T-helper 2 cell treated with Interferon-gamma antibody and Interleukin-4, amounts not matched to agents 5 μg/mL and 100 μg/mL, for 36 hours (primary cell): ENCODE measurements around the gene PRR5L.
"Not testable (repeated sequence)": the region's sequence is repeated elsewhere in the genome, so short reads cannot be mapped to it uniquely, and the experiment has no call there.

Experiments used
- DNase-seq: peaks from one replicate; pipeline ENCODE4 v3.0.0; 2021; ENCODE audit warnings: low spot score
- H3K27ac Mint-ChIP-seq: one replicate; pipeline ENCODE4 v1.8.0; 2021; ENCODE audit warnings: mild to moderate bottlenecking, mixed read lengths
- H3K27me3 Mint-ChIP-seq: one replicate; pipeline ENCODE4 v1.8.0; 2021; ENCODE audit warnings: low read depth, mixed read lengths
- H3K36me3 Mint-ChIP-seq: one replicate; pipeline ENCODE4 v1.8.0; 2021; ENCODE audit warnings: low read depth, mixed read lengths
- H3K4me1 Mint-ChIP-seq: one replicate; pipeline ENCODE4 v1.8.0; 2021; ENCODE audit warnings: low read depth, mixed read lengths
- H3K4me3 Mint-ChIP-seq: one replicate; pipeline ENCODE4 v1.8.0; 2022; ENCODE audit warnings: mild to moderate bottlenecking, moderate library complexity, mixed read lengths
- H3K9me3 Mint-ChIP-seq: one replicate; pipeline ENCODE4 v1.8.0; 2021; ENCODE audit warnings: mixed read lengths

The PRR5L gene

GRCh38 chr11:36465449-36466163 is 169.5 kb downstream of the PRR5L start:
- Mint-ChIP-seq H3K27me3 (peaks cover 5% of the 10 kb centered on the region), H3K4me1 (peaks cover 2% of the 10 kb centered on the region), H3K27ac (no peak overlapping the region), H3K36me3 (no peaks in the 10 kb centered on the region), H3K4me3 (no peak overlapping the region), H3K9me3 (no peaks in the 10 kb centered on the region)
- no peak for DNase-seq

GRCh38 chr11:36467012-36467411 is 170.9 kb downstream of the PRR5L start:
- Mint-ChIP-seq H3K4me3 (no peak overlapping the region), H3K27ac (no peak overlapping the region), H3K4me1 (no peaks in the 10 kb centered on the region), H3K36me3 (no peaks in the 10 kb centered on the region), H3K27me3 (peaks cover 5% of the 10 kb centered on the region), H3K9me3 (no peaks in the 10 kb centered on the region)
- DNase-seq, result no peak

GRCh38 chr11:36467916-36468315 is 171.8 kb downstream of the PRR5L start:
- Mint-ChIP-seq H3K27ac (no peak overlapping the region), H3K9me3 (no peaks in the 10 kb centered on the region), H3K27me3 (peaks cover 5% of the 10 kb centered on the region), H3K4me3 (no peak overlapping the region), H3K36me3 (no peaks in the 10 kb centered on the region), H3K4me1 (no peaks in the 10 kb centered on the region)
- no peak for DNase-seq

- Mint-ChIP-seq H3K9me3 (no peaks in the 10 kb centered on the region), H3K27me3 (peaks cover 9% of the 10 kb centered on the region), H3K4me3 (no peak overlapping the region), H3K4me1 (no peaks in the 10 kb centered on the region), H3K27ac (no peak overlapping the region), H3K36me3 (no peaks in the 10 kb centered on the region)
- DNase-seq, result no peak
These were observed 173.0 kb downstream of the PRR5L start for GRCh38 chr11:36469063-36469462.

GRCh38 chr11:36469881-36470802 is 174.1 kb downstream of the PRR5L start:
- H3K4me3 Mint-ChIP-seq, result no peak overlapping the region
- H3K36me3 Mint-ChIP-seq, result no peaks in the 10 kb centered on the region
- no peaks in the 10 kb centered on the region for H3K9me3 Mint-ChIP-seq
- H3K27ac Mint-ChIP-seq, result no peak overlapping the region
- no peak for DNase-seq
- H3K4me1 Mint-ChIP-seq, result no peaks in the 10 kb centered on the region
- H3K27me3 Mint-ChIP-seq, result peaks cover 4% of the 10 kb centered on the region

GRCh38 chr11:36471577-36471976 is 175.5 kb downstream of the PRR5L start:
- no peak for DNase-seq
- H3K27ac Mint-ChIP-seq, result no peak overlapping the region
- H3K4me3 Mint-ChIP-seq, result no peak overlapping the region
- H3K27me3 Mint-ChIP-seq, result peaks cover 11% of the 10 kb centered on the region
- no peaks in the 10 kb centered on the region for H3K4me1 Mint-ChIP-seq
- no peaks in the 10 kb centered on the region for H3K9me3 Mint-ChIP-seq
- H3K36me3 Mint-ChIP-seq, result no peaks in the 10 kb centered on the region

GRCh38 chr11:36475192-36475591 is 179.1 kb downstream of the PRR5L start:
- H3K4me1 Mint-ChIP-seq, result no peaks in the 10 kb centered on the region
- DNase-seq, result no peak
- H3K27me3 Mint-ChIP-seq, result peaks cover 11% of the 10 kb centered on the region
- H3K36me3 Mint-ChIP-seq, result no peaks in the 10 kb centered on the region
- no peaks in the 10 kb centered on the region for H3K9me3 Mint-ChIP-seq
- H3K4me3 Mint-ChIP-seq, result no peak overlapping the region
- H3K27ac Mint-ChIP-seq, result no peak overlapping the region

- H3K27ac Mint-ChIP-seq, result no peak overlapping the region
These were observed 182.7 kb downstream of the PRR5L start for GRCh38 chr11:36478700-36479329.

GRCh38 chr11:36480833-36481232 is 184.7 kb downstream of the PRR5L start:
- no peak for DNase-seq
- Mint-ChIP-seq H3K4me1 (peaks cover 4% of the 10 kb centered on the region), H3K27ac (no peak overlapping the region), H3K4me3 (no peak overlapping the region), H3K9me3 (no peaks in the 10 kb centered on the region), H3K36me3 (peaks cover 14% of the 10 kb centered on the region), H3K27me3 (peaks cover under 1% of the 10 kb centered on the region)

More at GRCh38 chr11:36478700-36479329, 182.7 kb downstream of the PRR5L start:
- Mint-ChIP-seq H3K4me3 (no peak overlapping the region), H3K27me3 (peaks cover 7% of the 10 kb centered on the region), H3K36me3 (peaks cover 7% of the 10 kb centered on the region), H3K9me3 (no peaks in the 10 kb centered on the region), H3K4me1 (peaks cover 4% of the 10 kb centered on the region)
- DNase-seq, result no peak

- H3K9me3 Mint-ChIP-seq, DNase-seq, H3K27me3 Mint-ChIP-seq, H3K27ac Mint-ChIP-seq, H3K4me3 Mint-ChIP-seq: not testable (repeated sequence)
- Mint-ChIP-seq H3K4me1 (peaks cover 14% of the 10 kb centered on the region), H3K36me3 (peaks cover 29% of the 10 kb centered on the region)
These were observed 187.0 kb downstream of the PRR5L start for GRCh38 chr11:36483042-36483441.

- DNase-seq, result no peak
- no peak overlapping the region for H3K4me3 Mint-ChIP-seq
- peaks cover 19% of the 10 kb centered on the region for H3K4me1 Mint-ChIP-seq
- H3K9me3 Mint-ChIP-seq, result no peaks in the 10 kb centered on the region
- peaks cover 44% of the 10 kb centered on the region for H3K36me3 Mint-ChIP-seq
- no peaks in the 10 kb centered on the region for H3K27me3 Mint-ChIP-seq
- H3K27ac Mint-ChIP-seq, result no peak overlapping the region
These were observed 189.4 kb downstream of the PRR5L start for GRCh38 chr11:36485298-36486002.

GRCh38 chr11:36487619-36488018 is 191.5 kb downstream of the PRR5L start:
- DNase-seq, result no peak
- peaks cover 23% of the 10 kb centered on the region for H3K4me1 Mint-ChIP-seq
- no peaks in the 10 kb centered on the region for H3K27me3 Mint-ChIP-seq
- H3K4me3 Mint-ChIP-seq, result no peak overlapping the region
- peaks cover 55% of the 10 kb centered on the region for H3K36me3 Mint-ChIP-seq
- no peak overlapping the region for H3K27ac Mint-ChIP-seq
- H3K9me3 Mint-ChIP-seq, result no peaks in the 10 kb centered on the region

- Mint-ChIP-seq H3K36me3 (peaks cover 57% of the 10 kb centered on the region), H3K27me3 (no peaks in the 10 kb centered on the region), H3K27ac (peak overlapping the region; percentile 31), H3K4me1 (peaks cover 24% of the 10 kb centered on the region), H3K4me3 (peak overlapping the region; percentile 52), H3K9me3 (no peaks in the 10 kb centered on the region)
- no peak for DNase-seq
These were observed 192.0 kb downstream of the PRR5L start for GRCh38 chr11:36488096-36488495.
